Smooth muscle cell (in vitro differentiated cells): Measurements from ENCODE around the gene TVP23C. TPM values are rescaled to one million over a fixed set of nuclear protein-coding genes. Genes with fewer than 3 reads are reported as not detected.
"Not testable (repeated sequence)": the region's sequence is repeated elsewhere in the genome, so short reads cannot be mapped to it uniquely, and the experiment has no call there.

ENCODE experiments used
- DNase-seq: peaks from one replicate; lab custom pipeline; 2025; ENCODE audit not compliant: unreplicated experiment; lab: John Stamatoyannopoulos, UW
- H2AFZ ChIP-seq: fragments of 200-600 bp; sonication (generic); 2 replicates; pipeline ENCODE4 v1.6.0; 2016; ENCODE audit warnings: antibody characterized with exemption, low read depth, mild to moderate bottlenecking
- H3F3A ChIP-seq: fragments of 200-600 bp; sonication (generic); 2 replicates; pipeline ENCODE4 v1.6.0; 2017; ENCODE audit warnings: antibody characterized with exemption, low read depth
- H3K27ac ChIP-seq: fragments of 200-600 bp; sonication (generic); 2 replicates; pipeline ENCODE4 v1.5.1; 2016; ENCODE audit warnings: low read depth, mild to moderate bottlenecking
- H3K27me3 ChIP-seq: fragments of 200-600 bp; sonication (generic); 2 replicates; pipeline ENCODE4 v1.6.1; 2016; ENCODE audit warnings: low read depth, mild to moderate bottlenecking
- H3K36me3 ChIP-seq: fragments of 200-600 bp; sonication (generic); 2 replicates; pipeline ENCODE4 v1.5.1; 2016; ENCODE audit warnings: low read depth
- H3K4me1 ChIP-seq: fragments of 200-600 bp; sonication (generic); 2 replicates; pipeline ENCODE4 v1.5.1; 2016; ENCODE audit warnings: low read depth
- H3K4me2 ChIP-seq: fragments of 200-600 bp; sonication (generic); 2 replicates; pipeline ENCODE4 v1.6.0; 2016; ENCODE audit warnings: mild to moderate bottlenecking
- H3K4me3 ChIP-seq: fragments of 200-600 bp; sonication (generic); 2 replicates; pipeline ENCODE4 v1.5.1; 2016; ENCODE audit warnings: mild to moderate bottlenecking
- H3K79me2 ChIP-seq: fragments of 200-600 bp; sonication (generic); 2 replicates; pipeline ENCODE4 v1.6.0; 2016; ENCODE audit warnings: low read depth, mild to moderate bottlenecking
- H3K9ac ChIP-seq: fragments of 200-600 bp; sonication (generic); 2 replicates; pipeline ENCODE4 v1.6.0; 2016; ENCODE audit warnings: low read depth
- H3K9me3 ChIP-seq: fragments of 200-600 bp; sonication (generic); replicated peaks from 2 replicates; pipeline ENCODE4 v1.5.1; 2016; ENCODE audit warnings: low read depth
- H4K20me1 ChIP-seq: fragments of 200-600 bp; sonication (generic); 2 replicates; pipeline ENCODE4 v1.6.0; 2016; ENCODE audit warnings: low read depth
- WGBS: methylation state at CpG from one replicate; pipeline ENCODE4 v1.1.7; 2016; ENCODE audit warnings: low lambda C conversion rate; 5-methylcytosine and 5-hydroxymethylcytosine counted together
- polyA plus RNA-seq: library from polyadenylated mRNA; unstranded; fragments of >200 nt; fragmentation: Nextera tagmentation; extraction: Ambion mirVana; gene quantifications from 2 replicates; pipeline ENCODE4 v1.2.1, GENCODE V29; 2016
- total RNA-seq: library from RNA; depleted of rRNA; stranded (reverse); fragments of >200 nt; gene quantifications from 2 replicates; pipeline ENCODE4 v1.2.3, GENCODE V29; 2014

The TVP23C gene
- total and polyA plus RNA-seq, 2 experiments from 2014 or later: 10.0 to 52.5 TPM

- peak overlapping the region; percentile 53 for H3K27ac ChIP-seq
- H3K4me3 ChIP-seq, H3K79me2 ChIP-seq, H4K20me1 ChIP-seq, H2AFZ ChIP-seq, H3K36me3 ChIP-seq, H3K27me3 ChIP-seq, H3K9ac ChIP-seq, DNase-seq, H3F3A ChIP-seq, H3K9me3 ChIP-seq, H3K4me1 ChIP-seq: not testable (repeated sequence)
- WGBS: no CpG with 5 or more reads among the region's 1 CpG
- H3K4me2 ChIP-seq: peak overlapping the region; percentile 65
Measured at GRCh38 chr17:15576848-15577247, 13.6 kb upstream of the TVP23C start.

DNA sequence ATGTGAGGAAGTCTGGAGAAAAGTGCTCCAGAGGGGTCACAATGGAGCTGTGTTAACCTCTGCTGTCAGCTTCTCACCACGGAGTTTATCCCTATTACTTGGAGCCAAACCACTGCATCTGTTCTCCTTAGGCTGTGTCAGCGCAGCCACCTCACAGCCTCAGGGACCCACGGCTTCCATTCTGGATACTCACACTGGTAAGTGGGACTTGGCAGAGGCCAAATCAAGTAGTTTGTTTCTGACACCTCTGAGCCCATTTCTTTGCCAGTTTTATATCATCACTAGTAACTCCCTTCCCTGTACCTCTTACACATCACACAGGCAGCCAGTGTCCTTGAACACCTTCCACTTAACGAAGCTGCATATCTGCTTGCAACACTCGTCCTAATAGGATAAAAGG, 11.4 kb upstream of the TVP23C start:
- H3F3A ChIP-seq, H3K4me1 ChIP-seq, H3K79me2 ChIP-seq, H3K4me2 ChIP-seq, H3K9ac ChIP-seq, H3K36me3 ChIP-seq, DNase-seq, H3K27me3 ChIP-seq, H3K27ac ChIP-seq, H3K4me3 ChIP-seq, H2AFZ ChIP-seq, H4K20me1 ChIP-seq, H3K9me3 ChIP-seq: not testable (repeated sequence)
- WGBS: 65% methylated on average over 2 of the region's 5 CpGs

GRCh38 chr17:15573870-15574269, 10.6 kb upstream of the TVP23C start:
- not testable (repeated sequence) for H2AFZ ChIP-seq, H3K27me3 ChIP-seq, H4K20me1 ChIP-seq, H3K36me3 ChIP-seq, H3K4me1 ChIP-seq, H3K4me2 ChIP-seq, H3K79me2 ChIP-seq, H3F3A ChIP-seq, DNase-seq, H3K9me3 ChIP-seq, H3K27ac ChIP-seq, H3K4me3 ChIP-seq, H3K9ac ChIP-seq
- WGBS: 75% methylated on average over 4 of the region's 4 CpGs

- not testable (repeated sequence) for H3K9me3 ChIP-seq, H3K36me3 ChIP-seq, H3K27me3 ChIP-seq, H3K4me1 ChIP-seq, H3F3A ChIP-seq, DNase-seq, H4K20me1 ChIP-seq
- H3K27ac ChIP-seq: peak overlapping the region; percentile 72
- peak overlapping the region; percentile 92 for H3K4me3 ChIP-seq
- H2AFZ ChIP-seq: peak overlapping the region; percentile 82
- H3K79me2 ChIP-seq: peaks cover 13% of the 10 kb centered on the region
- H3K4me2 ChIP-seq: peak overlapping the region; percentile 85
- 10% methylated on average over 19 of the region's 34 CpGs for WGBS
- peak overlapping the region; percentile 91 for H3K9ac ChIP-seq
Measured at GRCh38 chr17:15562613-15563374, 489 bp downstream of the TVP23C start.

- H3K4me2 ChIP-seq, H3K9me3 ChIP-seq, H3K36me3 ChIP-seq, H3K4me1 ChIP-seq, H3K27ac ChIP-seq, DNase-seq, H3K9ac ChIP-seq, H3K4me3 ChIP-seq, H2AFZ ChIP-seq, H3F3A ChIP-seq, H3K27me3 ChIP-seq: not testable (repeated sequence)
- H4K20me1 ChIP-seq: peaks cover 12% of the 10 kb centered on the region
- WGBS: 96% methylated on average over 10 of the region's 10 CpGs
- H3K79me2 ChIP-seq: peaks cover 13% of the 10 kb centered on the region
Measured at GRCh38 chr17:15561439-15561838, 1.8 kb downstream of the TVP23C start.

GRCh38 chr17:15558403-15559105, 4.7 kb downstream of the TVP23C start:
- H3K36me3 ChIP-seq, H3K4me3 ChIP-seq, DNase-seq, H3F3A ChIP-seq, H3K9ac ChIP-seq, H2AFZ ChIP-seq, H3K4me2 ChIP-seq, H3K27ac ChIP-seq, H3K4me1 ChIP-seq, H3K9me3 ChIP-seq, H3K27me3 ChIP-seq: not testable (repeated sequence)
- 94% methylated on average over 3 of the region's 5 CpGs for WGBS
- peaks cover 16% of the 10 kb centered on the region for H3K79me2 ChIP-seq
- peaks cover 29% of the 10 kb centered on the region for H4K20me1 ChIP-seq

DNA sequence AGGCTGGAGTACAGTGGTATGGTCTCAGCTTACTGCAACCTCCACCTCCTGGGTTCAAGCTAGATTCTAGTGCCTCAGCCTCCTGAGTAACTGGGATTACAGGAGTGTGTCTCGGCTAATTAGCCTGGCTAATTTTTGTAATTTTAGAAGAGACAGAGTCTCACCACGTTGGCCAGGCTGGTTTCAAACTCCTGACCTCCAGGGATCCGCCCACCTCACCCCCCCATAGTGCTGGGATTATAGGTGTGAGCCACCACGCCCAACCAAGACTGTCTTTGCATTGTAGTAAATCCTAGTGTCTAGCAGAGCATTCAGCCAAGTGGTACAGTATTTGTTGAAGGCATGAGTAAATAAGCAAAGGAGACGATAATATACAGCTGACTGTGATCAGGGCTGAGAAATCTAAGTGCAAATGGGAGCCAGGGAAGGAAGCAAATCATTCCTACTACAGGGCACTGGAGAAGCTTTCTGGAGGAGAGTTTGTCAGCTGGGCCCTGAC, 5.9 kb downstream of the TVP23C start:
- 96% methylated on average over 4 of the region's 5 CpGs for WGBS
- not testable (repeated sequence) for H2AFZ ChIP-seq, DNase-seq, H3K36me3 ChIP-seq, H3K9ac ChIP-seq, H3K27me3 ChIP-seq, H3K4me1 ChIP-seq, H3K27ac ChIP-seq, H3F3A ChIP-seq, H3K4me3 ChIP-seq, H3K9me3 ChIP-seq, H3K4me2 ChIP-seq
- Histone ChIP-seq H4K20me1 (peaks cover 29% of the 10 kb centered on the region), H3K79me2 (peaks cover 16% of the 10 kb centered on the region)

DNA sequence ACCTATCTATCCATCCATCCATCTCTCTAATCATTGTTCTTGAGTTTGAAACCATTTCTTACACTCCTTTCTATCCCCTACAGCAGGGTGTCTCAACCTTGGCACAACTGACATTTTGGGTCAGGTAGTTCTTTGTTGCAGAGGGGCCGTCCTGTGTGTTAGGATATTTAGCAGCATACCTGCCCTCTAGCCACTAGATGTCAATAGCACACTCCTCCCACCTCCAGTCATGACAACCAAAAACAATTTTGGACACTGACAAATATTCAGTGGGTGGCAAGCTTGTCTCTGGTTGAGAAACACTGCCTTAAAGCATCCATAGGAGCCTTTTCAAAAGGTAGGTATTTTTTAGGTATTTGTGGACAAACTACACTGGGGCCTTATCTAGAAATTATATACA, 10.4 kb downstream of the TVP23C start:
- H3K4me1 ChIP-seq, H2AFZ ChIP-seq, H3F3A ChIP-seq, H3K27me3 ChIP-seq, H3K79me2 ChIP-seq, H3K9ac ChIP-seq, H3K4me2 ChIP-seq, H3K9me3 ChIP-seq, H3K36me3 ChIP-seq, H3K27ac ChIP-seq, DNase-seq, H3K4me3 ChIP-seq: not testable (repeated sequence)
- peaks cover 21% of the 10 kb centered on the region for H4K20me1 ChIP-seq
- 87% methylated on average over 1 of the region's 1 CpG for WGBS
